GM12878 (cell line): ENCODE results near the gene GRK2. TPM values are rescaled to one million over a fixed set of nuclear protein-coding genes. Genes with fewer than 3 reads are reported as not detected.

Source experiments
- ASH2L ChIP-seq: fragments of 300-600, 200-600 bp; sonication (generic); IDR thresholded peaks from 2 replicates; pipeline ENCODE4 v1.6.1; 2017; ENCODE audit warnings: low read depth, mild to moderate bottlenecking, borderline replicate concordance
- ESRRA ChIP-seq: IDR thresholded peaks from 2 replicates; pipeline ENCODE4 v1.6.1; 2012; ENCODE audit warnings: mild to moderate bottlenecking, low read length, improper control_type of control experiment
- HCFC1 ChIP-seq: fragments of 150-350 bp; IDR thresholded peaks from 2 replicates; pipeline ENCODE4 v1.6.1; 2014; ENCODE audit warnings: low read length
- HDAC2 ChIP-seq: fragments of 200-600 bp; sonication (generic); IDR thresholded peaks from 2 replicates; pipeline ENCODE4 v1.6.1; 2017
- RCOR1 ChIP-seq: conservative IDR thresholded peaks from 2 replicates; pipeline ENCODE4 v1.6.1; 2012; ENCODE audit warnings: low read depth, low read length, improper control_type of control experiment
- RELA ChIP-seq: fragments of 450-650 bp; IDR thresholded peaks from 2 replicates; pipeline ENCODE4 v1.8.0; 2014; ENCODE audit warnings: borderline replicate concordance; ENCODE audit not compliant: partially characterized antibody
- polyA plus RNA-seq, 11 experiments: library from polyadenylated mRNA; depleted of rRNA in 4 of 11; unstranded in 6 of 11; stranded (reverse) in 5 of 11; fragments of >200 nt; fragmentation: Nextera tagmentation in 4 of 11; fragmentation: Illumina TruSeq in 1 of 11; extraction: Ambion mirVana in 4 of 11; extraction: Trizol in 1 of 11; gene quantifications; 1 replicate in 1 of 11; 2 replicates in 10 of 11; pipeline versions ENCODE4 v1.2.1 to v1.2.3, GENCODE V29; 2011 to 2016; ENCODE audit warnings: inconsistent platforms in 2 of 11, missing spikeins in 2 of 11, low read depth in 1 of 11
- total RNA-seq, 4 experiments: library from RNA; depleted of rRNA in 3 of 4; stranded (reverse); fragments of >200 nt in 3 of 4; fragmentation: Illumina TruSeq in 1 of 4; extraction: Trizol in 1 of 4; gene quantifications; 2 replicates each; pipeline versions ENCODE4 v1.2.1 to v1.2.3, GENCODE V29; 2013 to 2021
- TF ChIP-seq, protein P1 (sequence below): fragments of 450-650 bp; IDR thresholded peaks from 2 replicates; pipeline ENCODE4 v1.6.1; 2018; ENCODE audit warnings: mild to moderate bottlenecking, low read depth, moderate library complexity; ENCODE audit not compliant: partially characterized antibody
- TF ChIP-seq, protein P2 (sequence below): IDR thresholded peaks from 2 replicates; pipeline ENCODE4 v1.6.1; 2012; ENCODE audit warnings: low read depth, low read length, improper control_type of control experiment
- TF ChIP-seq, protein P3 (sequence below): fragments of 450-650 bp; IDR thresholded peaks from 2 replicates; pipeline ENCODE4 v1.6.1; 2016; ENCODE audit warnings: mild to moderate bottlenecking

Gene GRK2
- total and polyA plus RNA-seq, 10 of the 15 experiments (the other 5 are each of a cell fraction or from before 2014, with no cell fraction given), result 1.0 to 160 (median 66.1) TPM

DNA sequence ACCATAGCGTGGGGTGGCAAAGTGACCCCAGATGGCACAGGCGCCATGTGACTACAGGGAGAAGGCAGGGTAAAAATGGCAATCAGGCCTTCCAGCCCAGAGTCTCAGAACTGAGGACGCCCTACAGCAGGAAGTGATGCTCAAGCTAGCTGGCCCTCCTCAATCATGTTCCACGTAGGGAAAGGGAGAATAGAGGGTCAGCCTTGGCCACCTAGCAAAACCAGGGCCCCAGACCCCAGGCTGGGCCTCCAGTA, 21.9 kb downstream of the GRK2 start (continued):
- TF ChIP-seq, protein P1, sequence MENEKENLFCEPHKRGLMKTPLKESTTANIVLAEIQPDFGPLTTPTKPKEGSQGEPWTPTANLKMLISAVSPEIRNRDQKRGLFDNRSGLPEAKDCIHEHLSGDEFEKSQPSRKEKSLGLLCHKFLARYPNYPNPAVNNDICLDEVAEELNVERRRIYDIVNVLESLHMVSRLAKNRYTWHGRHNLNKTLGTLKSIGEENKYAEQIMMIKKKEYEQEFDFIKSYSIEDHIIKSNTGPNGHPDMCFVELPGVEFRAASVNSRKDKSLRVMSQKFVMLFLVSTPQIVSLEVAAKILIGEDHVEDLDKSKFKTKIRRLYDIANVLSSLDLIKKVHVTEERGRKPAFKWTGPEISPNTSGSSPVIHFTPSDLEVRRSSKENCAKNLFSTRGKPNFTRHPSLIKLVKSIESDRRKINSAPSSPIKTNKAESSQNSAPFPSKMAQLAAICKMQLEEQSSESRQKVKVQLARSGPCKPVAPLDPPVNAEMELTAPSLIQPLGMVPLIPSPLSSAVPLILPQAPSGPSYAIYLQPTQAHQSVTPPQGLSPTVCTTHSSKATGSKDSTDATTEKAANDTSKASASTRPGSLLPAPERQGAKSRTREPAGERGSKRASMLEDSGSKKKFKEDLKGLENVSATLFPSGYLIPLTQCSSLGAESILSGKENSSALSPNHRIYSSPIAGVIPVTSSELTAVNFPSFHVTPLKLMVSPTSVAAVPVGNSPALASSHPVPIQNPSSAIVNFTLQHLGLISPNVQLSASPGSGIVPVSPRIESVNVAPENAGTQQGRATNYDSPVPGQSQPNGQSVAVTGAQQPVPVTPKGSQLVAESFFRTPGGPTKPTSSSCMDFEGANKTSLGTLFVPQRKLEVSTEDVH, result peak; percentile 14
- no peak for TF ChIP-seq HDAC2
- no peak for TF ChIP-seq ASH2L
- TF ChIP-seq, protein P2, sequence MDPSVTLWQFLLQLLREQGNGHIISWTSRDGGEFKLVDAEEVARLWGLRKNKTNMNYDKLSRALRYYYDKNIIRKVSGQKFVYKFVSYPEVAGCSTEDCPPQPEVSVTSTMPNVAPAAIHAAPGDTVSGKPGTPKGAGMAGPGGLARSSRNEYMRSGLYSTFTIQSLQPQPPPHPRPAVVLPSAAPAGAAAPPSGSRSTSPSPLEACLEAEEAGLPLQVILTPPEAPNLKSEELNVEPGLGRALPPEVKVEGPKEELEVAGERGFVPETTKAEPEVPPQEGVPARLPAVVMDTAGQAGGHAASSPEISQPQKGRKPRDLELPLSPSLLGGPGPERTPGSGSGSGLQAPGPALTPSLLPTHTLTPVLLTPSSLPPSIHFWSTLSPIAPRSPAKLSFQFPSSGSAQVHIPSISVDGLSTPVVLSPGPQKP, result no peak
- TF ChIP-seq, protein P3, sequence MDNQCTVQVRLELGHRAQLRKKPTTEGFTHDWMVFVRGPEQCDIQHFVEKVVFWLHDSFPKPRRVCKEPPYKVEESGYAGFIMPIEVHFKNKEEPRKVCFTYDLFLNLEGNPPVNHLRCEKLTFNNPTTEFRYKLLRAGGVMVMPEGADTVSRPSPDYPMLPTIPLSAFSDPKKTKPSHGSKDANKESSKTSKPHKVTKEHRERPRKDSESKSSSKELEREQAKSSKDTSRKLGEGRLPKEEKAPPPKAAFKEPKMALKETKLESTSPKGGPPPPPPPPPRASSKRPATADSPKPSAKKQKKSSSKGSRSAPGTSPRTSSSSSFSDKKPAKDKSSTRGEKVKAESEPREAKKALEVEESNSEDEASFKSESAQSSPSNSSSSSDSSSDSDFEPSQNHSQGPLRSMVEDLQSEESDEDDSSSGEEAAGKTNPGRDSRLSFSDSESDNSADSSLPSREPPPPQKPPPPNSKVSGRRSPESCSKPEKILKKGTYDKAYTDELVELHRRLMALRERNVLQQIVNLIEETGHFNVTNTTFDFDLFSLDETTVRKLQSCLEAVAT, result 0 out of 2 replicates have a peak, but pooled peaks have one; percentile 19
- no peak for TF ChIP-seq RELA
- no peak for TF ChIP-seq HCFC1
- no peak for TF ChIP-seq ESRRA
- TF ChIP-seq RCOR1, result no peak
- TF ChIP-seq, all 136 proteins: peak for 9
